IMR-90 (cell line): Measurements from ENCODE around the gene TMEM253. TPM values are rescaled to one million over a fixed set of nuclear protein-coding genes. Genes with fewer than 3 reads are reported as not detected.

Source experiments
- ATAC-seq: fragments of 200-7000 bp; cut with Tn5 transposase; 2 replicates; pipeline ENCODE4 v1.9.1; 2020; ENCODE audit warnings: low read depth, mild to moderate bottlenecking, moderate library complexity
- BruUV-seq: library from RNA; stranded (reverse); fragments of 400-500 nt; replicated peaks from 2 replicates; lab custom pipeline; 2021; lab: Mats Ljungman, UMichigan
- CTCF ChIA-PET: fragments of 300-600 bp; formaldehyde crosslinking; extraction: SDS; loops from one replicate; lab custom pipeline; 2021; ENCODE audit warnings: antibody characterized with exemption; lab: Yijun Ruan, JAX
- POLR2A ChIA-PET: fragments of 300-600 bp; sonication (Branson Sonifier 250); formaldehyde crosslinking; loops from one replicate; lab custom pipeline; 2022; ENCODE audit warnings: antibody characterized with exemption; ENCODE audit not compliant: unreplicated experiment; lab: Charles Lee
- DNase-seq: peaks from one replicate; pipeline ENCODE4 v3.0.0; 2013
- H2AFZ ChIP-seq: replicated peaks from 2 replicates; pipeline ENCODE3; 2013; ENCODE audit warnings: low read length, mild to moderate bottlenecking; ENCODE audit not compliant: poor library complexity
- H2AK5ac ChIP-seq: 2 replicates; pipeline ENCODE4 v1.6.1; 2013; ENCODE audit warnings: low read depth, low read length, inconsistent platforms
- H2AK9ac ChIP-seq: replicated peaks from 2 replicates; pipeline ENCODE3; 2013; ENCODE audit warnings: mild to moderate bottlenecking, low read depth, low read length, moderate library complexity; ENCODE audit not compliant: poor library complexity
- H2BK120ac ChIP-seq: 2 replicates; pipeline ENCODE4 v1.6.1; 2013; ENCODE audit warnings: low read depth, low read length, inconsistent platforms
- H2BK15ac ChIP-seq: 3 replicates; pipeline ENCODE4 v1.6.1; 2013; ENCODE audit warnings: low read depth, low read length, inconsistent platforms
- H2BK20ac ChIP-seq: 2 replicates; pipeline ENCODE4 v1.6.1; 2013; ENCODE audit warnings: low read depth, mild to moderate bottlenecking, inconsistent platforms, low read length, moderate library complexity
- H2BK5ac ChIP-seq: 2 replicates; pipeline ENCODE4 v1.6.1; 2013; ENCODE audit warnings: mild to moderate bottlenecking, low read depth, low read length, inconsistent platforms; ENCODE audit not compliant: poor library complexity, severe bottlenecking
- H3K14ac ChIP-seq: replicated peaks from 2 replicates; pipeline ENCODE4 v1.6.1; 2013; ENCODE audit warnings: low read depth, low read length, inconsistent platforms
- H3K18ac ChIP-seq: 2 replicates; pipeline ENCODE4 v1.6.1; 2013; ENCODE audit warnings: low read depth, low read length, control low read depth
- H3K23ac ChIP-seq: 2 replicates; pipeline ENCODE4 v1.6.1; 2013; ENCODE audit warnings: low read depth, low read length, inconsistent platforms
- H3K27ac ChIP-seq: 2 replicates; pipeline ENCODE4 v1.5.1; 2013; ENCODE audit warnings: mild to moderate bottlenecking, control low read depth, low read length; ENCODE audit not compliant: insufficient read depth
- H3K27me3 ChIP-seq: 2 replicates; pipeline ENCODE4 v1.6.1; 2013; ENCODE audit warnings: low read length; ENCODE audit not compliant: control insufficient read depth, insufficient read depth
- H3K36me3 ChIP-seq: 2 replicates; pipeline ENCODE4 v1.6.1; 2013; ENCODE audit warnings: low read length, mixed read lengths; ENCODE audit not compliant: control insufficient read depth, insufficient read depth
- H3K4ac ChIP-seq: 2 replicates; pipeline ENCODE4 v1.6.1; 2013; ENCODE audit warnings: low read depth, low read length, inconsistent platforms
- H3K4me1 ChIP-seq: 2 replicates; pipeline ENCODE4 v1.6.1; 2013; ENCODE audit warnings: low read length, mixed read lengths; ENCODE audit not compliant: control insufficient read depth, insufficient read depth
- H3K4me2 ChIP-seq: 2 replicates; pipeline ENCODE4 v1.6.1; 2013; ENCODE audit warnings: low read depth, mild to moderate bottlenecking, control low read depth, low read length, moderate library complexity
- H3K4me3 ChIP-seq: 2 replicates; pipeline ENCODE4 v1.5.1; 2013; ENCODE audit warnings: low read depth, mild to moderate bottlenecking, control low read depth, low read length, moderate library complexity; ENCODE audit not compliant: insufficient read depth
- H3K56ac ChIP-seq: 2 replicates; pipeline ENCODE4 v1.6.1; 2013; ENCODE audit warnings: low read length, inconsistent platforms; ENCODE audit not compliant: insufficient read depth; ENCODE audit errors: extremely low read depth
- H3K79me1 ChIP-seq, 2 experiments: 2 replicates each; pipeline ENCODE4 v1.6.1; 2013; ENCODE audit warnings: low read length in 2 of 2, inconsistent platforms in 1 of 2, low read depth in 1 of 2
- H3K9ac ChIP-seq: 2 replicates; pipeline ENCODE4 v1.6.1; 2013; ENCODE audit warnings: low read depth, low read length, control low read depth
- H3K9me1 ChIP-seq: 2 replicates; pipeline ENCODE4 v1.6.1; 2013; ENCODE audit warnings: low read length, inconsistent platforms; ENCODE audit not compliant: insufficient read depth
- H3K9me3 ChIP-seq: 2 replicates; pipeline ENCODE4 v1.6.1; 2013; ENCODE audit warnings: low read length; ENCODE audit not compliant: control insufficient read depth, insufficient read depth
- H4K20me1 ChIP-seq: 2 replicates; pipeline ENCODE4 v1.6.1; 2013; ENCODE audit warnings: low read length, inconsistent platforms; ENCODE audit not compliant: insufficient read depth
- H4K5ac ChIP-seq: 2 replicates; pipeline ENCODE4 v1.6.1; 2013; ENCODE audit warnings: mild to moderate bottlenecking, low read depth, low read length, control low read depth
- H4K8ac ChIP-seq, 2 experiments: 2 replicates each; pipeline ENCODE4 v1.6.1; 2013; ENCODE audit warnings: low read depth in 2 of 2, low read length in 2 of 2, control low read depth in 1 of 2, inconsistent platforms in 1 of 2
- H4K91ac ChIP-seq: 2 replicates; pipeline ENCODE4 v1.6.1; 2013; ENCODE audit warnings: low read depth, low read length, inconsistent platforms; ENCODE audit not compliant: insufficient read depth
- RAD21 ChIP-seq: IDR thresholded peaks from 2 replicates; pipeline ENCODE4 v1.6.1; 2012; ENCODE audit warnings: low read length, improper control_type of control experiment
- WGBS, 2 experiments: methylation state at CpG; one replicate each; pipeline versions ENCODE4 v1.1.5 to v1.1.7; 2013; ENCODE audit warnings: missing lambda C conversion rate in 2 of 2; ENCODE audit not compliant: insufficient read length in 1 of 2; ENCODE audit errors: extremely low coverage in 2 of 2; 5-methylcytosine and 5-hydroxymethylcytosine counted together
- dilution Hi-C: fragments of 300-500 bp; cut with HindIII; formaldehyde crosslinking; loops from one replicate; pipeline ENCODE4 v1.14.3; 2018; ENCODE audit warnings: low sequenced_read_pairs; ENCODE audit not compliant: unreplicated experiment
- in situ Hi-C: fragments of 300-500 bp; cut with MboI; formaldehyde crosslinking; loops from 3 replicates; pipeline ENCODE4 v1.14.3; 2019; ENCODE audit warnings: low sequenced_read_pairs, inconsistent platforms, mixed read lengths
- intact Hi-C: fragments of 100-400 bp; cut with micrococcal nuclease; formaldehyde crosslinking; loops from 2 replicates; pipeline ENCODE4 v1.10.0; 2022
- polyA plus RNA-seq, 3 experiments: library from polyadenylated mRNA; depleted of rRNA; stranded (reverse); fragments of >200 nt; gene quantifications; 2 replicates each; pipeline ENCODE4 v1.2.3, GENCODE V29; 2012; ENCODE audit warnings: low replicate concordance in 1 of 3
- total RNA-seq: library from RNA; depleted of rRNA; stranded (reverse); fragments of >200 nt; gene quantifications from 2 replicates; pipeline ENCODE4 v1.2.3, GENCODE V29; 2012

The TMEM253 gene
- total and polyA plus RNA-seq, 2 of the 4 experiments (the other 2 are of a cell fraction), result 0.07 TPM; not detected in 1

- no TSS peak for BruUV-seq
- Histone ChIP-seq H3K27ac (no peak overlapping the region), H3K4me2 (no peak overlapping the region), H2BK5ac (no peak overlapping the region), H3K36me3 (peaks cover 90% of the 10 kb centered on the region), H2BK15ac (no peak overlapping the region), H4K20me1 (no peaks in the 10 kb centered on the region), H3K18ac (no peak overlapping the region), H2AFZ (no peak overlapping the region), H2AK5ac (no peak overlapping the region), H4K5ac (no peak overlapping the region), H3K4me1 (peaks cover 1% of the 10 kb centered on the region), H3K14ac (no peak overlapping the region), H3K27me3 (no peaks in the 10 kb centered on the region), H4K8ac (no peak overlapping the region), H3K9me1 (no peaks in the 10 kb centered on the region), H2AK9ac (peak overlapping the region; percentile 33), H3K9ac (no peak overlapping the region), H3K4ac (no peak overlapping the region), H3K79me1 (peaks cover 19 to 27% of the 10 kb centered on the region in 2 experiments; a peak in 3 of 4 replicates), H4K91ac (no peak overlapping the region), H2BK20ac (no peak overlapping the region), H3K23ac (no peak overlapping the region), H3K56ac (no peak overlapping the region), H3K9me3 (no peaks in the 10 kb centered on the region), H3K4me3 (no peak overlapping the region), H2BK120ac (no peak overlapping the region)
- 90% methylated on average over 3 of the region's 10 CpGs; no CpG with 5 or more reads in 1 of the 2 experiments for WGBS, 2 experiments
- no peak for TF ChIP-seq RAD21
- ATAC-seq, result no peak
- dilution Hi-C loops (no loop called here), intact Hi-C loops (no loop called here), in situ Hi-C loops (loop anchor here (25.0 kb wide), 2 partner anchors 616 to 741 kb away; partner anchors contain the start of genes APEX1, CCNB1IP1, OSGEP and PARP2)
- DNase-seq, result no peak
- CTCF ChIA-PET, result interaction anchor here (1.1 kb wide), 1 partner anchor 20 kb away, joined by 5 read pairs; no protein-coding TSS in a partner anchor
- POLR2A ChIA-PET, result no interaction called here
Measured at GRCh38 chr14:21078726-21079125, 22.1 kb upstream of the TMEM253 start.
